Activated naive CD4-positive, alpha-beta T cell treated with Interleukin-2 at 50 U/mL for 16 hours (primary cell): ENCODE results near the gene PRRC2B.
"Not testable (repeated sequence)": the region's sequence is repeated elsewhere in the genome, so short reads cannot be mapped to it uniquely, and the experiment has no call there.

Experiments used
- DNase-seq: peaks from one replicate; pipeline ENCODE4 v3.0.0-alpha.2; 2020

Gene PRRC2B

DNA sequence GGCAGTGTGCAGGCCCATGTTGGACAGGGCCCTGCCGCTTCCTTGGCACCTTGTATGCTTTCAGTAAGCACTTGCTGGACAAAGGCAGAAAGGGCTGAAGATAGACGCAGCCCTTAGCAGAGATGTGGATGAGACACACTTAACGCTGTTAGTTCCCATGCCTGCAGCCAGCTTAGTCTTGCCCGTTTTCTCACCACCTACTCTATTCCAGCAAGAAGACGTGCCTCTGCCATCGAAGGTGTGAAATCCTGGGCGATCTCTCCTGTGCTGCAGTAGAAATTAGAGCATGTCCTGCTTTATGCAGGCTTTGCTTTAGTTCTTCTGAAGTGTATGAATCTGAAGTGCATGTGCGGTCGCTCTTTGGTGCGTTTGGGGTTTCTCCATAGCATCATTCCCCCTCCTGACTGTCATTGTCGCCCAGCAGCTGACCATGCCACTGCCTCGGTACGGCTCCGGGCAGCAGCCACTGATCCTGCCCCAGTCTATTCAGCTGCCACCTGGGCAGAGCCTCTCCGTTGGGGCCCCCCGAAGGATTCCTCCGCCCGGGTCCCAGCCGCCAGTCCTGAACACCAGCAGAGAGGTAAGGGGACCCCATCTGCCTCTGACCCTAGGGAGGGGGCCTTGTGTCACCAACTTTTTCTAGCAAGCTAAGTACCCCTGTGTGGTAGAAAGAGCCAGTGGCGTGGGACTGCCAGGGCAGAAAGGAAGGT is 97.3 kb downstream of the PRRC2B start:
- DNase-seq: no peak

DNA sequence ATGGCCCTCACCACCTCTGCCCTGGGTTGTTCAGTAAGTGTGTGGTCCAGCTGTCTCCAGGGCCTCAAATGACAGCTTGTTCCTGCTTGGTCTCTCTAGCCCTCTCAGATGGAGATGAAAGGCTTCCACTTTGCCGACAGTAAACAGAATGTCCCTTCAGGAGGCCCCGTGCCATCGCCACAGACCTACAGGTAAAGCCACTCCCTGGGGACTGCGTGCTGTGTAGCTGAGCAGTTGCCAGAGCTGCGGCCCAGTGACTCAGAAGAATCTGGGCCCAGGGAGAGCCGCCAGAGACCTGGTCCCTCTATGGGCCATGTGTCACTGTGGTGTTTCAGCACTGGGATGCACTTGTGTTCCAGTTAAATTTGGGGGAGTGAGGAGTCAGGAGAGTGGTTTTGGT is 98.2 kb downstream of the PRRC2B start:
- DNase-seq: no peak

DNA sequence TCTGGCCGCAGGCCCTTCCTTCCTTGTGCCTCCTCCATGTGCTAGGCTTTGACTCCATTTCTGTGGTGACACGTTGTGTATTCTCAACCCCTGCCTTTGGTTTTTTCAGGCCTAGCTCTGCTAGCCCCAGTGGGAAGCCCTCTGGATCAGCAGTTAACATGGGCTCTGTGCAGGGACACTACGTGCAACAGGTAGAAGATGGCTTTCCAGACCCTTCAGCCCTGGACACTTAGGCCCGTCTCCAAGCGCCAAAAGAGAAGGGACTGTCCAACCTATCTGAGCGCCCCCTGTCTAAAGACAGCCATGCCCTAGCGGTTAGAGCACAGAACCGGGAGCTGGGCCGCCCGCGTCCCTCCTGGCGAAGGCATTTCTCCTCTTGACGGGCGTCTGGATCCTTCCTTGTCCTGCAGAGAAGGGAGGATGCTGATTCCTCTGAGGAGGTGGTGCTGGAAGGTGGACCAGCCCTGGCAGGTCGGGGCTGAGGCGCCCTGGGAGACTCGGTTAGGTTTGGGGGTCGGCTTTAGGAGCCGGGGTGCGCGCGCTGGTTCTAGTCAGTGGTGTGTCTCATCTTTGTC is 100.5 kb downstream of the PRRC2B start:
- no peak for DNase-seq

DNA sequence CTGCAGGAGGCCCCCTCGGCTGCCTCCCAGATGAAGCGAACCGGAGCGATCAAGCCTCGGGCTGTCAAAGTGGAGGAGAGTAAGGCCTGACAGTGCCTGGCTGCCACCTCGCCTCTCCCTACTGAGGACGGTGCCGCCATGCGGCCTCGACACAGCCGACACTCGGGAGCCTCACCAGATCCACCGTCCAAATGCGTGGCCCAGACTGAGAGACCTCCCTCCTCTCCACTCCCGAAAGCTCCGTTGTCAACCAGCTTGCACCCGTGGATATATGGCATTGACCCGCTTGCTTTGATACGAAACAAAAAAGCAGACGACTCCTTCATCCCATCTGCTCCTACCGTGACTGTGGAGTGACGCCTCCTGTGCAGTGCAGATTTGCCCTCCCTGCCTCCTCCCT is 101.9 kb downstream of the PRRC2B start:
- DNase-seq: no peak

DNA sequence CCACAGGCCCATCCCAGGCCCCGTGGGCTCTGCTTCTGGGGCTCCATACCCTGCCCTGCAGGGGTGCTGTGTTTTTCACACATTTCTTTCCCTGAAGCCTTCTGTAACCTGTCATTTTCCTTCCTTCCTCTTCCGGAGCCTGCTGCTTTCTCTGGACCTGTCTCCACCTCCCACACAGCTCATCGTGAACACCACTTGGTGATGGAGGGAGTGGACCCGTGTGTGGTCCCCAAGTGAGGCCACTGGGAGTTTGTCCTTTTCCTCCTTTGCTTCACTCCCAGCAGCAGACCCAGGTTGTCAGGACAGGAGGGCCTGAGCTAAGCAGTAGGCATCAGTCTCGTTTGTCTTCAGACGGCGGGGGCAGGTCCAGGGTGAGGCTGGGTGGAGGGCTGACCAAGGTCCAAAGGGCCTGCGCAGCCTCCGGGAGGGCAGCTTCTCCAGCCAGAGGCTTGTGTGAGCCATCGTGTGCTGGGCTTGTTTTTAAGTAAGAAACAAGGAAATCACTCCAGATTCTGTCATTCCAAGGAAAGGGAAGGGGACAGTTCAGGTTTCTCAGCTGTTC is 103.0 kb downstream of the PRRC2B start:
- no peak for DNase-seq

DNA sequence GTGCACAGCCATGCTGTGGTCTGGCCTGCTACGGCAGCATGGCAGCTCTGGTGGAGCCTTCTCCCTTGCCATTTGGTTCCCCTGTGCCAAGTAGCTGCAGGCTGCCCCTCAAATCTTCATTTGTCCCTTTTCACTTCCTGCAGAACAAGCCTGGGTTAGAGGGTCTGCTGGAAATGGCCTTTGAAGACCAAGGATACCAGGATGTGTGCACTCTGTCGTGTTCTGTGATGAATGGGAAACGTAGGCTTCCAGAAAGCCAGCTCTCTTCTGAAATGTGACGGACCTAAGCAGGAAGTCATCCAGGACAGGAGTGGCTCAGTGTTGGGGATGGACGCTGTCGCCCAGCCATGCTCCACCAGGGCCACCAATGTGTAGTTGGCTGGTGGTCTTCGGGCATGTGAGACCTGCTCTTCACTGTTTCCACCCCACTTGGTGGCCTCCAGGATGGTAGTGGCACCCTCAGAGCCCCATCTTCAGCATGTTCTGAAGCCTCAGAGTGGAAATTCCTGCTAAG is 105.4 kb downstream of the PRRC2B start:
- DNase-seq: no peak

DNA sequence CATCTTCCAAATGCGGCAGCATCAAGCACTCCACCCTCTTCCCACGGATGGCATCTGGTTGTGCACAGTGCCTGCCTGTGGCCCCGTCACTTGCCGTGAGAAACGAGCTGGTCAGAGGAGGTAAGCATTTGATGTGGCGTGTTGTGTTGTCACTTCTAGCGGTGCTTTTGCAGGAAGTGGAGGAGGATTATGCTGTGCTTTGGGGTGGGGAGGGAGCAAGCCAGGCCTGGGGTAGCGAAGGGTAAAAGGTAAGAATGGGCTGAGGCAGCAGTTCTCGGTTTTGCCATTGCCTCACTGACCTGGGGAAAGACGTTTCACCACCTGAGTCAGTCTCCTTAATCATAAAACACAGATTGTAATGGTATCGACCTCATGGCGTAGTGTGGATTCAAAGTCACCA is 106.5 kb downstream of the PRRC2B start:
- peak; percentile 80 for DNase-seq

DNA sequence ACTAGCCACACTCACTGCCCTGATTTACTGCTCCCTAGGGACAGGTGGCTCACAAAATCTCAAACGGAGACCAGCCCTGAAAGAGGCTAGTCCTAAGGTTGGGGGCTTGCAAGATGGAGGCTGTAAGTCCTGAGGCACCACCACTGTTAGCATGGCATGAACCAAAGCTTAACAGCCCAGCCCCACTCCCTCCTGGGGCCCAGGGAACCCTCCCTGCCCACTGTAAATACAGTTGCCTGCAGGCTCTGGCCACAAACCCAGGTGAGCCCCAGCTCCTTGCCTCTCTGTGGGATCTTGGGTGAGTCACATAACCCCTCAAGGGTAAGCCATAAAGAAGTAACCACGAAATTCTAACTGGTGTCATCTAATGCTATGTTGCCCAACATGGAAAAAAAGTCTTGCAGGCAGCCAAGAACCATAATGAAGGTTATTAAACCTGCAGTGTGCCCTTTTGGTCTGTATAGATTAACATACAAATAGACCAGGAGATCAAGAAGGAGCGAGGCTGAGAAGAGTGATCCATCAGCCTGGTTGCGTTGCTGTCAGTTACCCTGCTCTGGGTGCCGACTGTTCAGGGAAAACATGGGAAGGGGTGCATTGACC is 107.2 kb downstream of the PRRC2B start:
- peak; percentile 69 for DNase-seq

DNA sequence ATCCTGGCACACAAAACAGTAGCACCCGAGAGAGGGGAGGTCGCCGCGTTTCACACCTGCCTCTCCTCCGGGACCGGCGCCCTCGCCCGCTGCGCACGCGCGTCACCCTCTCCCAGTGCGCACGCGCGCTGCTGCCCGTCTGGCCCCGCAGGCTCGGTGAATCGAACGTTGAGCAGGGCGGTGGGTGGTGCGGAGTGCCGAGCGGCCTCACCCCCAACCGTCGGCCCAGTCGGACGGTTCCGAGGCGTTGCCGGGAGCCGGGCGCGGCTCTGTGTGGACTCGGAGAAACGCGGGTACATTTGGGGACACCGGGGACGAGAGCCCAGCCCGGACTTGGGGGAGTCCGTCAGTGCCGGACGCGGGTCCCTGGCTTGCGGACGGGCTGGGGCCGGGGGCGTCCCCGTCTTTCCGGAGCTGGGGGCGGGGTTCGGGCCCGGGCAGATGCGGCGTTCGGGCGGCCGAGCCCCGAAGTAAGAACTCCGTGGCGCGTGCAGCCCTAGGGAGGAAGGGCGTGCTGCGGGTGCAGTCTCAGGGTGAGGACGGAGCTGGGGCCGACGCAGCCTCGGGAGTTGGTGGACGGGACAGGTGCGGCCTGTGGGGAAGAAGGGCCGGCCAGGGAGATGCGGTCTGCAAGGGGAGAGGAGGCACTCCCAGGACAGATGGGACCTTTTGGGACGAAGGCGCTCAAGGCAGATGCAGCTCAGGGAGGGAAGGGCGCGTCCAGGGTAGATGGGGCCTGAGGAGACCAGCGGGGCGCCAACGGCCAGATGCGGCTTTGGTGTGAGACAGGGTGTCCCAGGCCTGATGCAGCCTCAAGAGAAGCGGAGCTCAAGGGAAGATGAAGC is 109.1 kb downstream of the PRRC2B start, which contains the start of gene POMT1:
TSS of gene POMT1 (plus strand) at position 138 of the 845 bp plus-strand sequence. CDS start 1,301 bp downstream, outside the sequence.
- DNase-seq: peak; percentile 90

DNA sequence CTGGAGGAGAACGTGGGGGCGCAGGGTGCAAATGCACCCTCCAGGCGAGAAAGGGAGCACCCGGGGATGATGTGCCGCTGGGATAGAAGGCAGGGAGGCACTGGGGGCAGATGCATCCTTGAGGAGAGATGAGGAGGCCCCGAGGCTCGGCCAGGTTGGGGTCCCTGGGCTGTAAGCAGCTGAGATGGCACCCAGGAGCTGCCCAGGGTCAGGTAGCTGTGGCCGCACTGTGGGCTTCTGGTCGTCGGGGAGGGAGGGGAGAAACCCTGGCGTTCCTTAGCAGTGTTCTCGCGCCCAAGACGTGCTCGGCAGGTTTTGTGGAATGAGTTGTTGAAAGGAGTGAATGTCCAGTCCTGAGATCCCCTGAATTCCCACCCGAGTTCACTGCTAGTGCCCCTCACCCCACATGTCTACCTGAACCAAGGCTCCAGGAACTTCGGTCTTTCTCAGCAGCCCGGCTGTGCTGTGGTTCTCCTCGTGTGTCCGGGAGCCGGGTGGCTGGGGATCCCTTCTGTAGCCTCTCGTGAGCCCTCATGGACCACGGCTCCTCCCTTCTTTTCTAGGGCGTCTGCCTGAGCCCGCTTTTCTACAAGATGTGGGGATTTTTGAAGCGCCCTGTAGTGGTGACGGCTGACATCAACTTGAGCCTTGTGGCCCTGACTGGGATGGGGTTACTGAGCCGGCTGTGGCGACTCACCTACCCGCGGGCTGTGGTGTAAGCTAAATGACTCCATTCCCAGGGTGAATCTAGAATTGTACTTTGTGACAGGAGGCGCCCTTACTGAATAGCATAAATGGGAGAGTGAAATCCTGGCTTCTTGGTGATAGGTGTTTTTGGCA is 110.0 kb downstream of the PRRC2B start:
- DNase-seq: peak; percentile 81

DNA sequence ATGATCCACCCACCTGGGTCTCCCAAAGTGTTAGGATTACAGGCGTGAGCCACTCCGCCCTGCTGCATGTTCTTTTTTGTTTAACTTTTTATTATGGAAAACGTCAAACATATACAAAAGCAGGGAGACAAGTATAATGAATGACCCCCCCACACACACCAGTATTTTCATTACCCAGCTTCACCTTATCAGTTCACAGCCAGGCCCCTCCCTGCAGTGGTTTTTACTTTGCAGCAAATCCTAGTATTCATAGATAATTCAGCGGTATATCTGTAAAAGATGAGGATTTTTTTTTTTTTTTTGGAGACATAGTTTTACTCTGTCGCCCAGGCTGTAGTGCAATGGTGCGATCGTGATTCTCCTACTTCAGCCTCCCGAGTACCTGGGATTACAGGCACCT is 111.1 kb downstream of the PRRC2B start:
- no peak for DNase-seq

DNA sequence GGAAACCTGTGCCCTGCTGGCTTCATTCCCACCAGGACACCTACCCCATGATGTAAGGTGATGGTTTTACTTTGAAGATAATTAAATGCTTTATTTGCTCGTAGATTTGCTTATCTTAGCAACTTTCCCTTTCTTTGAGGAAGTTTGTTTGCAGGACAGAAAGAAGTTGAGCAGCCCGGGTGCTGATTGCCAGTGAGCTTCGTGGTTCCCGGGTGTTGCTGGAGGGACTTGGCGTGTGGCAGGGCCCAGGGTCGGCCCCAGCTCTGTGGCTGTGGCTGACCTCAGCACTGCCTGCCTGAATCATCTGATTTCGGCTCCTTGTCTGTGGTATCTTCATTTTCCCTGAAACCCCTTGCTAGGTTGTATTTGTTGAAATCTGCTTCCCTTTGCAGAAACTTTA is 117.5 kb downstream of the PRRC2B start:
- DNase-seq: no peak

DNA sequence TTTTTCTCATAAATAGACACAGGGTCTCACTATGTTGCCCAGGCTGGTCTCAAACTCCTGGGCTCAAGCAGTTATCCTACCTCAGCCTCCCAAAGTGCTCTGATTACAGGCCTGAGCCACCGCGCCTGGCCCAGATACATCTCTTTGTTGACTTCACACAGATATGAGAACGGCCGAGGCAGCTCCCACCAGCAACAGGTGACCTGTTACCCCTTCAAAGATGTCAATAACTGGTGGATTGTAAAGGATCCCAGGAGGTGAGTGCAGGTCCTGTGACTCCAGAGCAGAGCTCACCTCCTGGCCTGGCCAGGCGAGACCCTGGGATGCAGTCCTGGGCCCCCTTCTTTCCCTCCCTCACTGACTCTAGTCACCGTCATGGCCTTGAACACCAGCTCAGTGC is 118.0 kb downstream of the PRRC2B start:
- DNase-seq: no peak

DNA sequence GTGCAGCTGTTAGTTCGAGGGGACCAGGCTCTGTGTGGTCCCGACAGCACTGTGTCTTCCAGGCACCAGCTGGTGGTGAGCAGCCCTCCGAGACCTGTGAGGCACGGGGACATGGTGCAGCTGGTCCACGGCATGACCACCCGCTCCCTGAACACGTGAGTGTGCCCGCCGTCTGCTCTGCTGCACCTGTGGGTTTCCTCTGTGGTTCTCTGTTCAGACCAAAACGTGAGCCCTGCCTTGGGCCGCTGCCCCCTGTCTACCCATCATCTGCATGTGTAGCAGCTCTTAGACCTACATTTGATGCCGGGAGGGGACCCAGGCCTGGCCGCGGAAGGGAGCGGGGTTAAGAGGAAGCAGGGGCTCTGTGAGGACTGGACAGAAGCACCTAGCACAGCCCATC is 119.3 kb downstream of the PRRC2B start:
- no peak for DNase-seq

DNA sequence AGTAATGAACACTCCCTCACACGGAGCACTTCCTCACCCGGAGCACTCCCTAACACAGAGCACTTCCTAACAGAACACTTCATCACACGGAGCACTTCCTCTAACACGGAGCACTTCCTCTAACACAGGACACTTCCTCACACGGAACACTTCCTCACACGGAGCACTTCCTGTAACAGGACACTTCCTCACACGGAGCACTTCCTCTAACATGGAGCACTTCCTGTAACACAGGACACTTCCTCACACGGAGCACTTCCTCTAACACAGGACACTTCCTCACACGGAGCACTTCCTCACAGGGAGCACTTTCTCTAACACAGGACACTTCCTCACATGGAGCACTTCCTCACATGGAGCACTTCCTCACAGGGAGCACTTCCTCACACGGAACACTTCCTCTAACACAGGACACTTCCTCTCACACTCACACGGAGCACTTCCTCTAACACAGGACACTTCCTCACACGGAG is 121.7 kb downstream of the PRRC2B start:
- not testable (repeated sequence) for DNase-seq

DNA sequence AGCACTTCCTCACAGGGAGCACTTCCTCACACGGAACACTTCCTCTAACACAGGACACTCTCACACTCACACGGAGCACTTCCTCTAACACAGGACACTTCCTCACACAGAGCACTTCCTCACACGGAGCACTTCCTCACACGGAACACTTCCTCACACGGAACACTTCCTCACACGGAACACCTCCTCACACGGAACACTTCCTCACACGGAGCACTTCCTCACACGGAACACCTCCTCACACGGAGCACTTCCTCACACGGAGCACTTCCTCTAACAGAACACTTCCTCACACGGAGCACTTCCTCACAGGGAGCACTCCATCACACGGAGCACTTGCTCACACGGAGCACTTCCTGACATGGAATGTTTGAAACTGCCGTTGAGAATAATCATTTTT is 122.2 kb downstream of the PRRC2B start:
- DNase-seq: no peak

DNA sequence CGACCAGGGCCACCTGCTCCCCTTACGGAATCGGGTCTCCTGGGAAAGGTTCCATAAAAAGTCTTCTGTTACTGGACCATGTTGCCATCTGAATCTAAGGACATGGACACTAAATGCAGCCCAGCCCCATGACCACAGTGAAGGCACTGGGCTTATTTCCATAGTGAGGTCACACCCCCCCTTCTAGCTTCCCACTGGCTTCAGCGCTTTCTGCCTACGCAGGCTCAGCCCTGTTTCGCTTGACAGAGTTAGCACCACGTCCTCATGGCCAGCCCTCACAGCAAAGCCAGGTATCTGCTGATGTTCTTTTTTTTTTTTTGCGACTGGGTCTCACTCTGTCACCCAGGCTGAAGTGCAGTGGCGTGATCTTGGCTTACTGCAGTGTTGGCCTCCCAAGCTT is 123.0 kb downstream of the PRRC2B start:
- no peak for DNase-seq

DNA sequence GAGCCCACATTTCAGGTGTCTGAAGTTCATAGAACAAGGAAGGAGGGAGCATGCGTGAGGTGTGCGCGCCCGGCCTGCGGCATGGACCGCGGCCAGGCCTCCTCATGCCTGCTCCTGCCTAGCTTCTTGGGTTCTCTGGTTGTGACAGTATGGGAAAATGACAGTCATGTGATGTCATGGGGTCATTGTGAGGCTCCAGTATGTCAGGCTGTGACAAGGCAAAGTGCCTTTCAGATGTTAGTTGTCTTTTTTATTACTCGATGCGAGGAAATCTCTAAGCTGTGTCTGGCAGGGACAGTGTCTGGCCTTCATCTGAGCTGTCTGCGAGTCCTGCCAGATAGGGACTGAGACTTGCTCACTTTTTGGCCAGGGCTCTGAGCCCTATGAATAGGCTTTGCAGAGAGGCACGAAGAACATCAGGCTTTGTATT is 123.9 kb downstream of the PRRC2B start:
- DNase-seq: no peak

DNA sequence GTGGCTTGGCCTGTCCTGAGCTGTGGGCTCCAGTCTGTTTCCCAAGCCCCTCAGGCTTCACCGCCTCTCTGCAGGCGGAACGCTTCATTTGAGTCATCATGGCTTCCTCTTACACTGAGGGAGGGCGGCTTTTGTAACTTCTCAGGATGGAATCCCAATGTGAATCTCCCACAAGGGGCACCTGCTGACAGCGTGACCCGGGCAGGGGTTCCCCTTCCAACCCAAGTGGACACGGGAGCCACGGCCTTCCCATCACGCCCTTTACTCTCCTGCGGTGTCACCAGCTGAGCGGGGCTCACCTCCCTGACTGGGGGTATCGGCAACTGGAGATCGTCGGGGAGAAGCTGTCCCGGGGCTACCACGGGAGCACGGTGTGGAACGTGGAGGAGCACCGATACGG is 124.7 kb downstream of the PRRC2B start:
- no peak for DNase-seq

DNA sequence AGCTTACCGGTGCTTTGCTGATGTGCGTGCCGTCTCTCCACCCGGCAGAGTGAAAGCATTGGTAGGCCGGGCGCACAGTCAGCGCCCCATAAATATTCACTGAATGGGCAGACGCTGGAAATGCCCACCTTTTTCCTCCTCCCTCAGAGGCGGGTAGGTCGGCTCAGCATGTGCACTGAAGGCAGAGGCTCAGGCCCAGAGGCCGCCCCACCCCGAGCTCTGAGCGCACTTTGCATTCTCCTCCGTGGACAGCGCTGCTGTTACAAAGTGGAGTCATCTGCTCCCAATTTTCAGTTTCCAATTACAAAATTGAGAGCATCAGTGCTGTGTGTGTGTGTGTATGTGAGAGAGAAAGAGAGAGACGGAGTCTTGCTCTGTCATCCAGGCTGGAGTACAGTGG is 126.6 kb downstream of the PRRC2B start:
- no peak for DNase-seq

DNA sequence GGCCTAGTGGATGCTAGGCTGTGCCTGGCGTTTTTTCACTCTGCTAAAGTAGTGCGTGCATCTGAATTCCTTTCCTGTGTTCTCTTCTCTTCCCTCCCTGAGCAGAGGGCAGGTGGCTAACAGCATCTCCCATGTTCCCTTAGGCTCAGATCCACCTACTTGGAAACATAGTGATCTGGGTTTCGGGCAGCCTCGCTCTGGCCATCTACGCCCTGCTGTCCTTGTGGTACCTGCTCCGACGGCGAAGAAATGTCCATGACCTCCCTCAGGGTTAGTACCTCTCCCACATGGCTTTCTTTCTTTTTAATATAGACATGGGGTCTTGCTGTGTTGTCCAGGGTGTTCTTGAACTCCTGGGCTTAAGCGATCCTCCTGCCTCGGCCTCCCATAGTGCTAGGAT is 127.3 kb downstream of the PRRC2B start:
- no peak for DNase-seq

DNA sequence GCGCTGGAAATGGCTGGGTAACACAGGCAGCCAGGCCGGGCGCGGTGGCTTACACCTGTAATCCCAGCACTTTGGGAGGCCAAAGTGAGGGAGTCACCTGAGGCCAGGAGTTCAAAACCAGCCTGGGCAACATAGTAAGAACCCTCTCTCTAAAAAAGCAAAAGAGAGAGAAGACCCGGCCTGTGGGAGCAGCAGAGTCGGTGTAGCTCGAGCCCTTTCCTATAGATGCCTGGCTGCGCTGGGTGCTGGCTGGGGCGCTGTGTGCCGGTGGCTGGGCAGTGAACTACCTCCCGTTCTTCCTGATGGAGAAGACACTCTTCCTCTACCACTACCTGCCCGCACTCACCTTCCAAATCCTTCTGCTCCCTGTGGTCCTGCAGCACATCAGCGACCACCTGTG is 127.9 kb downstream of the PRRC2B start:
- DNase-seq: no peak
